ENCODE data around the gene LEUTX. TPM values are rescaled to one million over a fixed set of nuclear protein-coding genes. Genes with fewer than 3 reads are reported as not detected.
A peak's percentile ranks its signal among the peaks of the same experiment; 100 is the strongest.

Gene LEUTX
- total and polyA plus RNA-seq, 8 donors, result not detected

GRCh38 chr19:39780894-39781293 lies 2.2 kb downstream of the LEUTX start:
- H3K4me3 ChIP-seq, result no peak overlapping the region
- H3K36me3 ChIP-seq, result no peaks in the 10 kb centered on the region
- no peak overlapping the region for H3K27ac ChIP-seq
- no peaks in the 10 kb centered on the region for H3K9me3 ChIP-seq
- no peaks in the 10 kb centered on the region for H3K4me1 ChIP-seq
- DNase-seq, result no peak
- intact Hi-C loops (cut with DNase I; ENCODE audit: low total_unique reads), result no loop called here
- H3K27me3 ChIP-seq, result peaks cover 0 to 15% (median 8%) of the 10 kb centered on the region in 3 donors
- 83 to 91% (median 89%) methylated on average over 3 of the region's 3 CpGs for WGBS, 5 donors
- TF ChIP-seq, protein P1, sequence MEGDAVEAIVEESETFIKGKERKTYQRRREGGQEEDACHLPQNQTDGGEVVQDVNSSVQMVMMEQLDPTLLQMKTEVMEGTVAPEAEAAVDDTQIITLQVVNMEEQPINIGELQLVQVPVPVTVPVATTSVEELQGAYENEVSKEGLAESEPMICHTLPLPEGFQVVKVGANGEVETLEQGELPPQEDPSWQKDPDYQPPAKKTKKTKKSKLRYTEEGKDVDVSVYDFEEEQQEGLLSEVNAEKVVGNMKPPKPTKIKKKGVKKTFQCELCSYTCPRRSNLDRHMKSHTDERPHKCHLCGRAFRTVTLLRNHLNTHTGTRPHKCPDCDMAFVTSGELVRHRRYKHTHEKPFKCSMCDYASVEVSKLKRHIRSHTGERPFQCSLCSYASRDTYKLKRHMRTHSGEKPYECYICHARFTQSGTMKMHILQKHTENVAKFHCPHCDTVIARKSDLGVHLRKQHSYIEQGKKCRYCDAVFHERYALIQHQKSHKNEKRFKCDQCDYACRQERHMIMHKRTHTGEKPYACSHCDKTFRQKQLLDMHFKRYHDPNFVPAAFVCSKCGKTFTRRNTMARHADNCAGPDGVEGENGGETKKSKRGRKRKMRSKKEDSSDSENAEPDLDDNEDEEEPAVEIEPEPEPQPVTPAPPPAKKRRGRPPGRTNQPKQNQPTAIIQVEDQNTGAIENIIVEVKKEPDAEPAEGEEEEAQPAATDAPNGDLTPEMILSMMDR (IDR thresholded peaks at IDR 0.05), result no peak
- TF ChIP-seq POLR2A (IDR thresholded peaks at IDR 0.05) (no peak), EP300 (IDR thresholded peaks at IDR 0.05) (no peak), POLR2AphosphoS5 (IDR thresholded peaks at IDR 0.05) (no peak)

DNA sequence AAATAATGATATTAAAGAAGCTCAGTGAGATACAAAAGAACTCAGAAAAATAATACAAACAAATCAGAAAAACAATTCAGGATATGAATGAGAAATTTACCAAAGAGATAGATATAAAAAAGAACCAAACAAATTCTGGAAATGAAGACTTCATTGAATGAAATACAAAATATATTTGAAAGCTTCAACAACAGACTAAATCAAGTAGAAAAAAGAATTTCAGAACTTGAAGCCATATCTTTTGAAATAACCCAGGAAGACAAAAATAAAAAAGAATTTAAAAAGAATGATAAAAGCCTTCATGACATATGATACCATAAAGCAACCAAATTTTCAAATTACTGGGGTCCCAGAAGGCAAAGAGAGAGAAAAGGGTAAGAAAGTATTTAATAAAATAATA lies 9.6 kb downstream of the LEUTX start:
- no peak for DNase-seq
- no peaks in the 10 kb centered on the region for H3K36me3 ChIP-seq
- peaks cover 0 to 20% (median 13%) of the 10 kb centered on the region in 4 donors for H3K9me3 ChIP-seq
- H3K4me1 ChIP-seq, result no peaks in the 10 kb centered on the region
- intact Hi-C loops (cut with DNase I; ENCODE audit: low total_unique reads), result no loop called here
- no peak overlapping the region for H3K27ac ChIP-seq
- no peak overlapping the region for H3K4me3 ChIP-seq
- TF ChIP-seq POLR2AphosphoS5 (IDR thresholded peaks at IDR 0.05) (no peak), EP300 (IDR thresholded peaks at IDR 0.05) (no peak), POLR2A (IDR thresholded peaks at IDR 0.05) (no peak)
- TF ChIP-seq, protein P1 (IDR thresholded peaks at IDR 0.05), result no peak
- peaks cover 0 to 31% (median 18%) of the 10 kb centered on the region in 3 donors for H3K27me3 ChIP-seq

GRCh38 chr19:39792999-39793546 lies 14.4 kb downstream of the LEUTX start:
- no peaks in the 10 kb centered on the region for H3K36me3 ChIP-seq
- H3K4me1 ChIP-seq, result no peaks in the 10 kb centered on the region
- WGBS, 5 donors, result 0 to 2% (median 1%) methylated on average over 16 to 17 of the region's 17 CpGs
- peaks cover 0 to 13% (median 7%) of the 10 kb centered on the region in 3 donors for H3K27me3 ChIP-seq
- intact Hi-C loops (cut with DNase I; ENCODE audit: low total_unique reads), result no loop called here
- peaks cover 0 to 9% (median 5%) of the 10 kb centered on the region in 4 donors for H3K9me3 ChIP-seq
- TF ChIP-seq, protein P1 (IDR thresholded peaks at IDR 0.05), result peak in 5 of 7 experiments; percentile 72 to 91 (median 83)
- TF ChIP-seq POLR2AphosphoS5 (IDR thresholded peaks at IDR 0.05), result no peak
- peak; percentile 78 to 90 for DNase-seq
- peak overlapping the region; percentile 40 to 62 (median 48) for H3K4me3 ChIP-seq
- no peak overlapping the region for H3K27ac ChIP-seq

DNA sequence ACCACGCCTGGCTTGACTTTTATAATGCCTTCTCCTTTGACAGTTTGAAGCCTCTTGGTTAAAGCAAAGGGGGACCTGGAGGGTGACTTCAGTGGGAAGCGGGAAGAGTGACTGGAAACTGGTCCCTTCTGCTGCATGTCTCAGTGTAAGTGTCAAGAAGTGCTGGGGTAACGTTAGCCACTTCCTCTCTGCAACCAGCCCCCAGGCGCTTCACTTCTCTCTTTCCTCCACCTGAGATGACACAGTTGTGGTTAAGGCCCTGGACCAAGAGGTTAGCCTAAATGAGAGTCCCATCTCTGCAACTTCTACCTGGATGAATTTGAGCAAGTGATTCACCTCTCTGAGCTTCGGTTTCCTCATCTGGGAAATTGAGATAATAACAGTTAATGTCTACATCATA lies 16.3 kb downstream of the LEUTX start:
- no peak for DNase-seq

More for the DNA sequence above, 16.3 kb downstream of the LEUTX start:
- H3K36me3 ChIP-seq, result no peaks in the 10 kb centered on the region
- no peak overlapping the region for H3K27ac ChIP-seq
- intact Hi-C loops (cut with DNase I; ENCODE audit: low total_unique reads), result no loop called here
- H3K4me3 ChIP-seq, result no peak overlapping the region
- no peaks in the 10 kb centered on the region for H3K4me1 ChIP-seq
- 50 to 64% (median 63%) methylated on average over 5 of the region's 5 CpGs for WGBS, 5 donors
- H3K27me3 ChIP-seq, result peaks cover 0 to 13% (median 7%) of the 10 kb centered on the region in 3 donors
- H3K9me3 ChIP-seq, result no peaks in the 10 kb centered on the region
- TF ChIP-seq, protein P1 (IDR thresholded peaks at IDR 0.05), result no peak
- no peak for TF ChIP-seq POLR2AphosphoS5 (IDR thresholded peaks at IDR 0.05)

Measured in stomach (tissue), 9 donors.